Panc1 (cell line): ENCODE data around the gene PLEKHG5. TPM values are rescaled to one million over a fixed set of nuclear protein-coding genes. Genes with fewer than 3 reads are reported as not detected.

Experiments used
- ATAC-seq: fragments of 200-7000 bp; cut with Tn5 transposase; 2 replicates; pipeline ENCODE4 v1.9.1; 2020; ENCODE audit warnings: mild to moderate bottlenecking, moderate library complexity
- BruUV-seq: library from RNA; stranded (reverse); fragments of 400-500 nt; replicated peaks from 2 replicates; lab custom pipeline; 2021; lab: Mats Ljungman, UMichigan
- CTCF ChIA-PET: fragments of 300-600 bp; sonication (Branson Sonifier 250); formaldehyde crosslinking; loops from one replicate; lab custom pipeline; 2022; ENCODE audit warnings: antibody characterized with exemption; lab: Charles Lee
- POLR2A ChIA-PET: fragments of 300-600 bp; sonication (Branson Sonifier 250); formaldehyde crosslinking; loops from one replicate; lab custom pipeline; 2022; ENCODE audit warnings: antibody characterized with exemption; lab: Charles Lee
- DNase-seq: peaks from one replicate; pipeline ENCODE4 v3.0.0-alpha.2; 2010; ENCODE audit warnings: low read depth, low spot score
- H3K27ac ChIP-seq: 2 replicates; pipeline ENCODE4 v1.5.1; 2011; ENCODE audit warnings: mild to moderate bottlenecking, low read length, inconsistent platforms
- H3K27me3 ChIP-seq: fragments of 200-500 bp; sonication (Bioruptor generic); 2 replicates; pipeline ENCODE4 v1.6.0; 2014; ENCODE audit warnings: low read length, inconsistent platforms; ENCODE audit not compliant: control insufficient read depth, insufficient read depth
- H3K36me3 ChIP-seq: fragments of 200-500 bp; sonication (Bioruptor generic); 2 replicates; pipeline ENCODE4 v1.5.1; 2014; ENCODE audit warnings: inconsistent platforms, mild to moderate bottlenecking, low read length, moderate library complexity; ENCODE audit not compliant: control insufficient read depth, insufficient read depth
- H3K4me1 ChIP-seq: 2 replicates; pipeline ENCODE4 v1.5.1; 2011; ENCODE audit warnings: inconsistent platforms, mild to moderate bottlenecking, low read length, moderate library complexity; ENCODE audit not compliant: control insufficient read depth, insufficient read depth
- H3K4me3 ChIP-seq, 2 experiments: 2 replicates each; pipeline ENCODE4 v1.5.1; 2011 to 2012; ENCODE audit warnings: low read depth in 2 of 2, low read length in 2 of 2, mild to moderate bottlenecking in 2 of 2, inconsistent platforms in 1 of 2, moderate library complexity in 1 of 2
- H3K9me3 ChIP-seq: fragments of 200-500 bp; sonication (Bioruptor generic); 2 replicates; pipeline ENCODE4 v1.5.1; 2014; ENCODE audit warnings: low read depth, mild to moderate bottlenecking, inconsistent platforms, low read length, moderate library complexity; ENCODE audit not compliant: control insufficient read depth, insufficient read depth
- POLR2AphosphoS5 ChIP-seq: IDR thresholded peaks from 2 replicates; pipeline ENCODE4 v1.6.1; 2012; ENCODE audit warnings: mild to moderate bottlenecking, low read depth, low read length, moderate library complexity
- SIN3A ChIP-seq: IDR thresholded peaks from 2 replicates; pipeline ENCODE4 v1.6.1; 2012; ENCODE audit warnings: low read depth, mild to moderate bottlenecking, low read length, moderate library complexity, borderline replicate concordance; ENCODE audit not compliant: insufficient read depth
- TCF7L2 ChIP-seq: IDR thresholded peaks from 2 replicates; pipeline ENCODE4 v1.6.1; 2011; ENCODE audit warnings: mild to moderate bottlenecking, low read depth, low read length, inconsistent platforms
- in situ Hi-C: cut with HindIII; loops from 2 replicates; pipeline ENCODE4 v1.10.0; 2016; ENCODE audit warnings: low sequenced_read_pairs, low pct_unique_long_range_greater_than_20kb
- intact Hi-C: fragments of 100-400 bp; cut with micrococcal nuclease; formaldehyde crosslinking; loops from one replicate; pipeline ENCODE4 v1.10.0; 2022; ENCODE audit not compliant: unreplicated experiment
- total RNA-seq: library from RNA; stranded (reverse); gene quantifications from one replicate; pipeline ENCODE4 v1.2.1, GENCODE V29; 2021; ENCODE audit not compliant: unreplicated experiment
- TF ChIP-seq, protein P1 (sequence below): fragments of 450-650 bp; IDR thresholded peaks from 2 replicates; pipeline ENCODE4 v1.5.1; 2017; ENCODE audit warnings: mild to moderate bottlenecking
- TF ChIP-seq, protein P2 (sequence below), 2 experiments: IDR thresholded peaks; 2 replicates each; pipeline ENCODE4 v1.6.1; 2011 to 2012; ENCODE audit warnings: low read depth in 2 of 2, control low read depth in 1 of 2, low read length in 1 of 2, mild to moderate bottlenecking in 1 of 2, moderate library complexity in 1 of 2; ENCODE audit not compliant: insufficient read depth in 1 of 2

The PLEKHG5 gene
- total RNA-seq, 1 experiment from 2014 or later: 6.8 TPM

DNA sequence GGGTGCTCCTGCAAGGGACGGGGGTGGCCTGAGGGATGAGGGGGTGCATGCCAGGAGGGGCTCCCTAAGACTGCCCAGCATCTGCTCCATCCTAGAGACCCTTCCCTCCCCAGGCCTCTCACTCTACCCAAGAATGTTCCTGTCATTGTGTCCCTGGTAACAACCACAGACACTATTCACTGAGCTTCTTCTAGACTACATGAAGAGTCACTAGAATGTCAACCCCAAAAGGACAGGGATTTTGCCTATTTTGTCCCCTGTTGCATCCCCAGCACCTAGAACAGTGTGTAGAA is 28.4 kb downstream of the PLEKHG5 start:
- POLR2A ChIA-PET: interaction anchor here (0.6 kb wide), 1 partner anchor 9 kb away, joined by 3 read pairs; no protein-coding TSS in a partner anchor
- no peak overlapping the region for H3K27ac ChIP-seq
- no peaks in the 10 kb centered on the region for H3K9me3 ChIP-seq
- intact Hi-C loops (no loop called here), in situ Hi-C loops (no loop called here)
- DNase-seq (no peak), ATAC-seq (no peak)
- H3K27me3 ChIP-seq: no peaks in the 10 kb centered on the region
- H3K4me1 ChIP-seq: no peaks in the 10 kb centered on the region; the same call in 1 of the 2 replicates
- CTCF ChIA-PET: interaction anchor here (0.6 to 1.2 kb wide), 3 partner anchors 9 to 13 kb away, joined by 3 to 5 read pairs (median 4); no protein-coding TSS in a partner anchor
- BruUV-seq: no TSS peak
- H3K36me3 ChIP-seq: no peaks in the 10 kb centered on the region
- TF ChIP-seq TCF7L2 (no peak), SIN3A (no peak), POLR2AphosphoS5 (no peak)
- TF ChIP-seq, protein P1, sequence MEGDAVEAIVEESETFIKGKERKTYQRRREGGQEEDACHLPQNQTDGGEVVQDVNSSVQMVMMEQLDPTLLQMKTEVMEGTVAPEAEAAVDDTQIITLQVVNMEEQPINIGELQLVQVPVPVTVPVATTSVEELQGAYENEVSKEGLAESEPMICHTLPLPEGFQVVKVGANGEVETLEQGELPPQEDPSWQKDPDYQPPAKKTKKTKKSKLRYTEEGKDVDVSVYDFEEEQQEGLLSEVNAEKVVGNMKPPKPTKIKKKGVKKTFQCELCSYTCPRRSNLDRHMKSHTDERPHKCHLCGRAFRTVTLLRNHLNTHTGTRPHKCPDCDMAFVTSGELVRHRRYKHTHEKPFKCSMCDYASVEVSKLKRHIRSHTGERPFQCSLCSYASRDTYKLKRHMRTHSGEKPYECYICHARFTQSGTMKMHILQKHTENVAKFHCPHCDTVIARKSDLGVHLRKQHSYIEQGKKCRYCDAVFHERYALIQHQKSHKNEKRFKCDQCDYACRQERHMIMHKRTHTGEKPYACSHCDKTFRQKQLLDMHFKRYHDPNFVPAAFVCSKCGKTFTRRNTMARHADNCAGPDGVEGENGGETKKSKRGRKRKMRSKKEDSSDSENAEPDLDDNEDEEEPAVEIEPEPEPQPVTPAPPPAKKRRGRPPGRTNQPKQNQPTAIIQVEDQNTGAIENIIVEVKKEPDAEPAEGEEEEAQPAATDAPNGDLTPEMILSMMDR: no peak
- TF ChIP-seq, protein P2, sequence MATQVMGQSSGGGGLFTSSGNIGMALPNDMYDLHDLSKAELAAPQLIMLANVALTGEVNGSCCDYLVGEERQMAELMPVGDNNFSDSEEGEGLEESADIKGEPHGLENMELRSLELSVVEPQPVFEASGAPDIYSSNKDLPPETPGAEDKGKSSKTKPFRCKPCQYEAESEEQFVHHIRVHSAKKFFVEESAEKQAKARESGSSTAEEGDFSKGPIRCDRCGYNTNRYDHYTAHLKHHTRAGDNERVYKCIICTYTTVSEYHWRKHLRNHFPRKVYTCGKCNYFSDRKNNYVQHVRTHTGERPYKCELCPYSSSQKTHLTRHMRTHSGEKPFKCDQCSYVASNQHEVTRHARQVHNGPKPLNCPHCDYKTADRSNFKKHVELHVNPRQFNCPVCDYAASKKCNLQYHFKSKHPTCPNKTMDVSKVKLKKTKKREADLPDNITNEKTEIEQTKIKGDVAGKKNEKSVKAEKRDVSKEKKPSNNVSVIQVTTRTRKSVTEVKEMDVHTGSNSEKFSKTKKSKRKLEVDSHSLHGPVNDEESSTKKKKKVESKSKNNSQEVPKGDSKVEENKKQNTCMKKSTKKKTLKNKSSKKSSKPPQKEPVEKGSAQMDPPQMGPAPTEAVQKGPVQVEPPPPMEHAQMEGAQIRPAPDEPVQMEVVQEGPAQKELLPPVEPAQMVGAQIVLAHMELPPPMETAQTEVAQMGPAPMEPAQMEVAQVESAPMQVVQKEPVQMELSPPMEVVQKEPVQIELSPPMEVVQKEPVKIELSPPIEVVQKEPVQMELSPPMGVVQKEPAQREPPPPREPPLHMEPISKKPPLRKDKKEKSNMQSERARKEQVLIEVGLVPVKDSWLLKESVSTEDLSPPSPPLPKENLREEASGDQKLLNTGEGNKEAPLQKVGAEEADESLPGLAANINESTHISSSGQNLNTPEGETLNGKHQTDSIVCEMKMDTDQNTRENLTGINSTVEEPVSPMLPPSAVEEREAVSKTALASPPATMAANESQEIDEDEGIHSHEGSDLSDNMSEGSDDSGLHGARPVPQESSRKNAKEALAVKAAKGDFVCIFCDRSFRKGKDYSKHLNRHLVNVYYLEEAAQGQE (IDR thresholded peaks at IDR 0.05; ENCODE audit: insufficient read depth in 1 of 2, low read depth in 2 of 2, low read length in 1 of 2): no peak
- H3K4me3 ChIP-seq: no peak overlapping the region

DNA sequence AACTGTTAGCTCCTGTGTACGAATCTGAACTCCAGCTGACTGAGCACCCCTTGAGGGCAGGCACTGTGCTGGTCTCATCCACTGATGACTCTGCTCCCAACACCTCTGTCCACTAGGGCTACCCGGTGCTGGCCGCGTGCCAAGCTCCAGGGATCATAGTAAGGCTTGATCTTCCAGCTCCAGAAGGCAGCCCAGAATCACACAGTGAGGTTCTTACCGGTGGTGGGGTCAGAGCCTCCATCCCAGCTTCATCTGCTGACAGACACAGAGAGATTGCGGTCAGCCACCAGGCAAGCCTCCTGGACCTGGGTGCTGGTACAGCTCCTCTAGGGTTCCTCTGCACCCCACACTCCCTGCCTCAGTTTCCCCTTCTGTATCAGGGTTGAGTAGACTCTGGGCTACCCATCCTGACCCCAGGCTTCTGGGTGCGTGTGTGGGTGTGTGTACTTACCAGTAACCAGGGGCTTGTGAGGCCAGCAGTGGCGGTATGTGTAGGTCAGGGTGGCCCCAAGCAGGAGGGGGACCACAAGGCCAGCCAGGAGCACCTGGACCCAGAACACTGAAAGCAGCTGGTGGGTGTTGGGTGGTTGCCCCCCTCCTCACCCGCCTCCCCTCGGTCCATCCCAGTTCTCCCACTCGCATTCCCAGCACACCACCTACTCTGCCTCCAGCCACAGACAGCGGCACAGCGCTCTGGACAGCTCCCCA is 28.9 kb downstream of the PLEKHG5 start:
- DNase-seq (no peak), ATAC-seq (0 out of 2 replicates have a peak, but pooled peaks have one; percentile 17)
- H3K9me3 ChIP-seq: no peaks in the 10 kb centered on the region
- no TSS peak for BruUV-seq
- ChIA-PET CTCF (interaction anchor here (1.1 to 1.2 kb wide), 2 partner anchors 9 to 14 kb away, joined by 3 to 4 read pairs; no protein-coding TSS in a partner anchor), POLR2A (interaction anchor here (0.6 kb wide), 1 partner anchor 10 kb away, joined by 3 read pairs; no protein-coding TSS in a partner anchor)
- intact Hi-C loops (no loop called here), in situ Hi-C loops (no loop called here)
- no peak for TF ChIP-seq POLR2AphosphoS5
- TF ChIP-seq SIN3A: no peak
- TF ChIP-seq, protein P2 (IDR thresholded peaks at IDR 0.05; ENCODE audit: insufficient read depth in 1 of 2, low read depth in 2 of 2, low read length in 1 of 2): no peak
- H3K36me3 ChIP-seq: no peaks in the 10 kb centered on the region
- no peaks in the 10 kb centered on the region; the same call in 1 of the 2 replicates for H3K4me1 ChIP-seq
- no peaks in the 10 kb centered on the region for H3K27me3 ChIP-seq
- no peak overlapping the region for H3K4me3 ChIP-seq
- H3K27ac ChIP-seq: no peak overlapping the region
